ENCODE results near the gene NCAPG2.

Gene NCAPG2

DNA sequence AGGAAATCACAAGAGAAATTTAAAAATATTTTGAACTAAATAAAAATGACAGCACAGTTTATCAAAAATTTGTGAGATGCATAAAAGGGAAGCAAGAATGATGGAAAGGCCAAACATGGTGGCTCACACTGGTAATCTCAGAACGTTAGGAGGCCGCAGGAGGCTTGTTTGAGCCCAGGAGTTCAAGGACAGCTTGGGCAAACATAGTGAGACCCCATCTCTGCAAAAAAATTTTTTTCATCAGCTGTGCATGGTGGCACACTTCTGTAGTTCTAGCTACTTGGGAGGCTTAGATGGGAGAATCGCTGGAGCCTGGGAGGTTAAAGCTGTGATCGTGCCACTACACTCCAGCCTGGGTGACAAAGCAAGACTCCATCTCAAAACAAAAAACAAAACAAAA lies 62.5 kb downstream of the NCAPG2 start:
- TF ChIP-seq EZH2phosphoT487 (IDR thresholded peaks at IDR 0.05; ENCODE audit: borderline replicate concordance), result no peak
- TF ChIP-seq, protein P1, sequence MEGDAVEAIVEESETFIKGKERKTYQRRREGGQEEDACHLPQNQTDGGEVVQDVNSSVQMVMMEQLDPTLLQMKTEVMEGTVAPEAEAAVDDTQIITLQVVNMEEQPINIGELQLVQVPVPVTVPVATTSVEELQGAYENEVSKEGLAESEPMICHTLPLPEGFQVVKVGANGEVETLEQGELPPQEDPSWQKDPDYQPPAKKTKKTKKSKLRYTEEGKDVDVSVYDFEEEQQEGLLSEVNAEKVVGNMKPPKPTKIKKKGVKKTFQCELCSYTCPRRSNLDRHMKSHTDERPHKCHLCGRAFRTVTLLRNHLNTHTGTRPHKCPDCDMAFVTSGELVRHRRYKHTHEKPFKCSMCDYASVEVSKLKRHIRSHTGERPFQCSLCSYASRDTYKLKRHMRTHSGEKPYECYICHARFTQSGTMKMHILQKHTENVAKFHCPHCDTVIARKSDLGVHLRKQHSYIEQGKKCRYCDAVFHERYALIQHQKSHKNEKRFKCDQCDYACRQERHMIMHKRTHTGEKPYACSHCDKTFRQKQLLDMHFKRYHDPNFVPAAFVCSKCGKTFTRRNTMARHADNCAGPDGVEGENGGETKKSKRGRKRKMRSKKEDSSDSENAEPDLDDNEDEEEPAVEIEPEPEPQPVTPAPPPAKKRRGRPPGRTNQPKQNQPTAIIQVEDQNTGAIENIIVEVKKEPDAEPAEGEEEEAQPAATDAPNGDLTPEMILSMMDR (conservative IDR thresholded peaks at IDR 0.05; ENCODE audit: low read length), result no peak
- no peaks in the 10 kb centered on the region; the same call in 1 of the 2 replicates for H3K79me2 ChIP-seq (ENCODE audit: insufficient read depth, low read length)
- H3K4me3 ChIP-seq (ENCODE audit: low read length, poor library complexity, severe bottlenecking), result no peak overlapping the region
- H2AFZ ChIP-seq (ENCODE audit: low read length), result no peak overlapping the region
- no peaks in the 10 kb centered on the region for H3K9me3 ChIP-seq (ENCODE audit: insufficient read depth, low read depth, low read length)
- peaks cover 10% of the 10 kb centered on the region for H3K4me1 ChIP-seq (ENCODE audit: insufficient read depth, low read length, poor library complexity, severe bottlenecking)
- peaks cover 72% of the 10 kb centered on the region; the same call in 1 of the 2 replicates for H3K36me3 ChIP-seq (ENCODE audit: insufficient read depth, low read length)
- H3K4me2 ChIP-seq (ENCODE audit: low read depth, low read length, poor library complexity, severe bottlenecking), result no peak overlapping the region
- H3K27me3 ChIP-seq (ENCODE audit: insufficient read depth, low read length, poor library complexity, severe bottlenecking), result no peaks in the 10 kb centered on the region
- H3K9ac ChIP-seq (ENCODE audit: low read depth, low read length, poor library complexity, severe bottlenecking), result no peak overlapping the region
- no peaks in the 10 kb centered on the region for H3K9me2 ChIP-seq (replicated peaks; ENCODE audit: low read depth, low read length)
- no peaks in the 10 kb centered on the region for H3F3A ChIP-seq (ENCODE audit: low read depth)
- no peaks in the 10 kb centered on the region for H4K20me1 ChIP-seq (ENCODE audit: insufficient read depth, low read length, poor library complexity, severe bottlenecking)

DNA sequence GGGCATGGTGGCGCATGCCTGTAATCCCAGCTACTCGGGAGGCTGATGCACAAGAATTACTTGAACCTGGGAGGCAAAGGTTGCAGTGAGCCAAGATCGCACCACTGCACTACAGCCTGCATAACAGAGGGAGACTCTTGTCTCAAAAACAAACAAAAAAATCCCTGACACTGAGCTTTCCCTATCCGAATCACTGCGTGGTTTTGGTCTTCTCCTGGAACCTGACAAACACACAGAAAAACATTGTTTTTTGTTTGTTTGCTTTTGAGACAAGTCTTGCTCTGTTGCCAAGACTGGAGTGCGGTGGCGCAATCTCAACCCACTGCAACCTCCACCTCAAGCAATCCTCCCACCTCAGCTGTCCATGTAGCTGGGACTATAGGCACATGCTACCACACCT lies 66.6 kb downstream of the NCAPG2 start:
- H3K4me2 ChIP-seq (ENCODE audit: low read depth, low read length, poor library complexity, severe bottlenecking), result no peak overlapping the region
- no peaks in the 10 kb centered on the region for H3F3A ChIP-seq (ENCODE audit: low read depth)
- TF ChIP-seq EZH2phosphoT487 (IDR thresholded peaks at IDR 0.05; ENCODE audit: borderline replicate concordance), result no peak
- TF ChIP-seq, protein P1 (conservative IDR thresholded peaks at IDR 0.05; ENCODE audit: low read length), result no peak
- H3K4me3 ChIP-seq (ENCODE audit: low read length, poor library complexity, severe bottlenecking), result no peak overlapping the region
- no peaks in the 10 kb centered on the region for H4K20me1 ChIP-seq (ENCODE audit: insufficient read depth, low read length, poor library complexity, severe bottlenecking)
- peaks cover 6% of the 10 kb centered on the region for H3K4me1 ChIP-seq (ENCODE audit: insufficient read depth, low read length, poor library complexity, severe bottlenecking)
- H3K9me3 ChIP-seq (ENCODE audit: insufficient read depth, low read depth, low read length), result no peaks in the 10 kb centered on the region
- H3K79me2 ChIP-seq (ENCODE audit: insufficient read depth, low read length), result no peaks in the 10 kb centered on the region; the same call in 1 of the 2 replicates
- no peak overlapping the region for H2AFZ ChIP-seq (ENCODE audit: low read length)
- peaks cover 41% of the 10 kb centered on the region; the same call in 1 of the 2 replicates for H3K36me3 ChIP-seq (ENCODE audit: insufficient read depth, low read length)
- no peak overlapping the region for H3K9ac ChIP-seq (ENCODE audit: low read depth, low read length, poor library complexity, severe bottlenecking)
- H3K9me2 ChIP-seq (replicated peaks; ENCODE audit: low read depth, low read length), result no peaks in the 10 kb centered on the region
- no peaks in the 10 kb centered on the region for H3K27me3 ChIP-seq (ENCODE audit: insufficient read depth, low read length, poor library complexity, severe bottlenecking)

DNA sequence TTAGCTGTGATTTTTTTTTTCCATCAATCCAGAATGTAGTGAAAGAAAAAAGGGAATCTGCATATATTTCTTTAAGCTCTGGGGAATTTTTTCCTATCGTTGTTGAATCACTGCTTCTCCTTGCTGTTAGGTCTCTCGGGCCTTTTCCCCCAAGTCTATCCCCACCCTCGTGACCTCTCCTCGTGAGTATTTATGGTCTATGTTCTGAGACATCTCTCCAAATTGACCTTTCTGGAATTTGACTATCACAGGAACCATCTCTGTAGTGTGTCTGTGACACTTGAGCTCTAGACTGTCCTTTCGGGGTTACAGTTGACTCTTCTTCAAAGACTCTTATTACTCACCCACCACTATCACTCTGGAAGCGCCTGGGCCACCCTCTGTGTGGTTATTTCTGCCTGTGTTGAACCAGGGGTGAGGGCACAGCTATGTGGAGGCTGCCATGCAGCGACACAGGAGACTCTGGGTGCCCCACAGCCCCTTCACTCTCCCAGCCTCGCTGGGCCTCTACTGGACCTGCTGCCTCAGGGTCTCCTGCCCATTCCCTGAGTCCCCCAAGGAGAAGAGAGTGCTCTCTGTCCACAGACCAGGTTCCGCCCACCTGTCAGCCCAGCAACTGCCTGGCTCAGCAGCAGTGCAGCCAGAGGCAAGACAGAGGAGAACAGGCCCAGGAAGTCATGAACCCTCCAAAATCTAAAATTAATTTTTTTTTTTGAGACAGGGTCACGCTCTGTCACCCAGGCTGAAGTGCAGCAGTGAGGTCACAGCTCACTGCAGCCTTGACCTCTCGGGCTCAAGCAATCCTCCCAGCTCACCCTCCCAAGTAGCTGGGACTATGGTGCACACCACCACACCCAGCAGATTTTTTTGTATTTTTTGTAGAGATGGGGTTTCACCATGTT lies 71.3 kb downstream of the NCAPG2 start:
- H3K9me3 ChIP-seq (ENCODE audit: insufficient read depth, low read depth, low read length), result no peaks in the 10 kb centered on the region
- no peaks in the 10 kb centered on the region for H3K9me2 ChIP-seq (replicated peaks; ENCODE audit: low read depth, low read length)
- H4K20me1 ChIP-seq (ENCODE audit: insufficient read depth, low read length, poor library complexity, severe bottlenecking), result no peaks in the 10 kb centered on the region
- H3K9ac ChIP-seq (ENCODE audit: low read depth, low read length, poor library complexity, severe bottlenecking), result no peak overlapping the region
- H3K79me2 ChIP-seq (ENCODE audit: insufficient read depth, low read length), result no peaks in the 10 kb centered on the region; the same call in 1 of the 2 replicates
- H3K4me3 ChIP-seq (ENCODE audit: low read length, poor library complexity, severe bottlenecking), result no peak overlapping the region
- peaks cover 43% of the 10 kb centered on the region; the same call in 1 of the 2 replicates for H3K36me3 ChIP-seq (ENCODE audit: insufficient read depth, low read length)
- no peak for TF ChIP-seq EZH2phosphoT487 (IDR thresholded peaks at IDR 0.05; ENCODE audit: borderline replicate concordance)
- TF ChIP-seq, protein P1 (conservative IDR thresholded peaks at IDR 0.05; ENCODE audit: low read length), result no peak
- no peaks in the 10 kb centered on the region for H3K4me1 ChIP-seq (ENCODE audit: insufficient read depth, low read length, poor library complexity, severe bottlenecking)
- no peak overlapping the region for H2AFZ ChIP-seq (ENCODE audit: low read length)
- H3F3A ChIP-seq (ENCODE audit: low read depth), result no peaks in the 10 kb centered on the region
- H3K27me3 ChIP-seq (ENCODE audit: insufficient read depth, low read length, poor library complexity, severe bottlenecking), result no peaks in the 10 kb centered on the region
- no peak overlapping the region for H3K4me2 ChIP-seq (ENCODE audit: low read depth, low read length, poor library complexity, severe bottlenecking)

Measured in Loucy (cell line).